Testis (tissue), 2 donors: Measurements from ENCODE around the gene CDK8.

Source experiments
- CTCF ChIP-seq, 3 experiments: fragments of 450-650 bp in 2 of 3; fragments of 200-600 bp in 1 of 3; sonication (generic) in 1 of 3; IDR thresholded peaks; one replicate each; pipeline ENCODE4 v1.5.1; 2016 to 2019; ENCODE audit warnings: antibody characterized with exemption in 3 of 3, mild to moderate bottlenecking in 2 of 3, moderate library complexity in 1 of 3
- POLR2A ChIP-seq: fragments of 450-650 bp; IDR thresholded peaks from one replicate; pipeline ENCODE4 v1.6.1; 2017; ENCODE audit warnings: antibody characterized with exemption, mild to moderate bottlenecking, moderate library complexity

GRCh38 chr13:26423629-26424028 lies 169.7 kb downstream of the CDK8 start:
- no peak for TF ChIP-seq CTCF (IDR thresholded peaks at IDR 0.05)
- TF ChIP-seq POLR2A: no peak
